ENCODE results near the gene TJAP1.
"Not testable (repeated sequence)": the region's sequence is repeated elsewhere in the genome, so short reads cannot be mapped to it uniquely, and the experiment has no call there.

TJAP1 gene

DNA sequence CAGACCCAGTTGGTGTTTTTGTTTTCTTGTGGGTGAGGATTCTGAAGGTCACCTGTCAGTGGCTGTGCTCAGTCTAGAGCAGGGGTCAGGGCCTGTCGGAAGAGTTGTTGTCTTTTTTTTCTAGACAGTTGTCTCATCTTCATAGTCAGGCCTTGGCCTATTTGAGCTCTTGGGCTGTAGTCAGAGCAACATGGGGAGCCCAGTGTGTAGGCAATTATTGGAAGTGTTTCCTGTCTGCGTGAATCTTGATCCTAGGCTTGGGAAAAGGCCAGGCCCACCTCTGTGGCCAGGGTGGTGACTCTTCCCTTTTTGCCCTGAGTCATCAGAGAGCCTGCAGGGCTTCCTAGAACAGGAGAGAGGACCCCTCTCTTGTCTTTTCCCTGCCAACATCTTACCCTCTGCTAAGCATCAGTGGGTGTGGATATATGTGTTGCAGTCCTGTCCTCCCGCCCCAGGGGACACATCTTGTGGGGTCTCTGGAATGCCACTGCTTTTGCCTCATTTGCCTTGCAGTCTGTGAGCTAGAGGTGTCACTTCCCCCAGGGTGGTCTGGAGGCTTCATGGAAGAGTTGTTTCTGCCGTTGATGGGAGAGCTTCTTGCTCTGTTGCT, 11.4 kb downstream of the TJAP1 start:
- FAIRE-seq, result no peak

DNA sequence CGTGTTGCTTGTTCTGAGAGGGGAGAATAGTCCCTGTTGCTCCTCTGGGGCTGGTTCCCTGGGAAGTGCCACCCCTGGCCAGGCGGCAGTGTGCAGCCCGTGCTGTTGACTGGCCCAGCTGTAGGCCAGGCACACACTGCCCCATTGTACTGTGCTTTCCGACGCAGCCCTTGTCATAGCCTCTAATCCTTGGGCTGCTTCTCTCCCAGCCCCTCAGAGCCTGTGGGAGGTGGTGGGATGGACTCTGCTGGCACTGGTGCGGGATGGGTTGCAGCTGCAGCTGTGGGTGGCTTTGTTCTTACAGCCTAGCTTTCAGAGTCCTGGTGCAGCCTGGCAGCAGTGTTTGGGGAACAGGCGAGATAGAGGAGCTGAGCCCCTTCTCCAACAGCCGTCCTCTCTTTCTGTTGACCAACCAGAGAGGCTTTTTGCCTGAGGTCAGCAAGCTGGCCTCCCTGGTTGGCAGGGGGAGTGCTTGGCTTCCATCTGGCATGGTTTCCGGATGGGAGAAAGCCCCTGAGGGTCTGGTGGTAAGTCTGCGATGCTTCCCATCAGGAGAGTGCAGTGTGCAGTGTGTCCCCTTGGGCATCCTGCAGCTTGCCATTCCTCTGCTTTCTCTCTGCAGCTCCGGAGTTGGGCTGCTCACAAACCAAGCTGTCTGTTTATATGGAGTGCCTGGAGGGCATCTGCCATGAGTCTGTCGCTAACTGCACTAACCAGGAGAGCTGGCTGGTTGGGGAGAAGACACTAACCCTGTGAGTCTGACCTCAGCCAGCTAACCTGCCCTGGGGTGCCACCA, 12.1 kb downstream of the TJAP1 start:
- FAIRE-seq, result no peak

DNA sequence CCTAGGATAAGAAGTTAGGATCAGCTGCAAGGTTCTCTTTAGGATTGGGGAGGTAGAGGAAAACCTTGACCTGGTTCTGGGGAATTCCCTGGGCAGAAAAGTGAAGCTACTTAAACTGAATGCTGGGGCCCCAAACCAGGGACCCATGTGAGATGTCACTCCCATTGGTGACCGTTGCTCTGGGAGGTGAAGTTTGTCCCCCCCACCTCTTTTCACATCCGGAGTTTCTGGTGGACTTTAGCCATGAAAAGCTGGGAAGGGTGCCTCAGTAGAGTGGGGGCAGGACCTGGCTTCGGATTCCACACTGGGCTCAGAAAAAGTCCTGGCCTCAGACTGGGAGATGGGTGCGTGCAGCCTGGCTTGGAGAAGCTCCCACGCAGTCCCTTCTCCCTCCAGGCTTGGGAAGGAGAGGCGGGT, 13.2 kb downstream of the TJAP1 start:
- no peak for FAIRE-seq

DNA sequence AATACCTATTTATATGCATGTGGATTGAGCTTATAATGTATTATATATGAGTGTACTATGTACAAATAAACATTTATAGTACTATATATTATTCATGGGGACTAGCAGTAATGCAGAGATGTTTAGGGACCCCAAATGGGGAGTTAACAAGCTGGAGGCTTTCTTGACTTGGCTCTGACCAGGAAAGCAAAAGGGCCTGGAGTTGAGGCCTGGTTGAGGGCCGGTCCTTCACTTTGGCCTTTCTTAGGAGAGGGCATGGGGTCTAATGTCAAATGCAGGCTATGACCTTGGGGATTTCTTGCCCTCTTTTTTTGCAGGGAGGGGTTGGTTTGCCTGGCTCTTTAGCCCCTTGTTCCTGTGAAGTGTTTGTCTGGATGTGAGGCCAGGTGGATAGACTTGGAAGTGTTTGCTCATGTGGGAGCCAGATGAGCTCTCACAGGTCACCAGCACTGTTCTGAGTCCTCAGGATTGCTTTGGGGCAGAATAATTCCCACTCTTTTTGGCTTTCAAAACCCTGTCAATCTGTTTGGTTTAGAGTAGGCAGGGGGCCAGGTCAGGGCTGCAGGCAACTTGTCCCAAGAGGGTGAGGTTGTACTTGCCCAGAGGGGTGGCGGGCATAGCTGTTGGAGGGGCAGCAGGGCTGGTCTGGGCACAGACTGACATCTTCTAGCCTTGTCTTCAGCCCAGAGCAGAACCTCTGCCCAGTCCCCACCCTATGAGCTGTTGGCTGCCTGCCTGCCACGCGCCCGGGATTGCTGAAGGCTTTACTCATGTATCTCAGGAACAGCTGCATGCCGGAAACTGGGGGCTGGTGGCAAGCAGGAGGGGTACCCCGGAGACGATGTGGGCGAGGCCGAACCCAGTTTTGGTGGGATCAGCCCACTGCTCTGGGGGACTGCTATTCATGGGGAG, 14.6 kb downstream of the TJAP1 start:
- FAIRE-seq, result no peak

- FAIRE-seq, result no peak
Measured at GRCh38 chr6:43492673-43493072, 15.3 kb downstream of the TJAP1 start.

DNA sequence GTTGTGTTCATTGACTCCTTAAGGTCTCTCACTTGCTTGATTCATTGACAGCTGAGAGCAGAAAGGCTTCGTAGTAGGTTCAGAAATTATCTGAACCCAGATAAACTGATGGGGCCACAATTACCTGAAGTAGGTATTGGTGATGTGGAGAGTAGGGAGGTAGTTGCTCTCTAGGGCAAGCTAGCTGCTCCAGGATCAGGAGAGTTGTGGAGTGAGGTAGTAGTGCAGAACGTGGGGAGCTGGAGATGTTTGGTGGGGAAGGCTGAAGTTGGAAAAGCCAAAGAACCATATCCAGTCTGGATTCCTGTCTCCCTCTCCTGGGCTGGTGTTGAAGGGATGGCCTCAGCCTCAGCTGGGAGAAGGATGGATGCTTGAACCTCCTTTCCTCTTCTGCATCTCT, 15.9 kb downstream of the TJAP1 start:
- FAIRE-seq, result no peak

DNA sequence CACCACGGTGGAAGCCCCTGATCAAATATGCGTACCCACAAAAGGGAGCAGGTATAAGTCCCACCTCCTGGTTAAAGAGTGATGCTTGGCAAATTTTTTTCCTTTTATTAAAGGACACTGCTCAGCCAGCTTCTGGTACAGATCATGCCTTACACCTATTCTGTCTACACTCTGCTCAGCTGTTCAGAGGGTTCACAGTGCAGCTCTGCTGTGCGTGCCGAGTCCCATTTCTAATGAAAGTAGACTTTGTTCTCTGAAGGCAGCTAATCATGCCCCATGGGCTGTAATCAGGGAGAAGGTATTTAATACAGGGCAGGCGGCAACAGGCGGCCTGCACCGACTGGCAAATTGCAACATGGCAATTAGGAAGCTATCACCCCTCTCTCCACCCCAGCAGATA, 16.5 kb downstream of the TJAP1 start:
- no peak for FAIRE-seq

DNA sequence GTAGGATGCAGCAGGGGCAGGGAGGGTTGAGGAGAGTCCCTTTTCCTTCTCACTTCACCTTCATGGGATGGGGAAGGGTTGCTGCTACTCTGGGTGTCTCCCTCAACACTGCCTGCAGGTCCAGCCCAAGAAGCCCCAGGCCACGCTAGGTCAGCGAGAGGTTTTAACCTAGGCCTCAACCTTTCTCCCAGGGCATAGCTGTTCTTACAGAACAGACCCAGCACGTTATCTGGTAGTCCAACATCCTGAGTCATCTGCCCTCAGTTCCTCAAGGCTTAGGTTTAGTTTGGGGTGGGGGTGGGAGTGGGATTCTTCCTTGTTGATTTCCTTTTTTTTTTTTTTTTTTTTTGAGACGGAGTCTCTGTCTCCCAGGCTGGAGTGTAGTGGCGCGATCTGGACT, 17.0 kb downstream of the TJAP1 start:
- no peak for FAIRE-seq

- FAIRE-seq, result no peak
Measured at GRCh38 chr6:43494766-43495165, 17.4 kb downstream of the TJAP1 start.

DNA sequence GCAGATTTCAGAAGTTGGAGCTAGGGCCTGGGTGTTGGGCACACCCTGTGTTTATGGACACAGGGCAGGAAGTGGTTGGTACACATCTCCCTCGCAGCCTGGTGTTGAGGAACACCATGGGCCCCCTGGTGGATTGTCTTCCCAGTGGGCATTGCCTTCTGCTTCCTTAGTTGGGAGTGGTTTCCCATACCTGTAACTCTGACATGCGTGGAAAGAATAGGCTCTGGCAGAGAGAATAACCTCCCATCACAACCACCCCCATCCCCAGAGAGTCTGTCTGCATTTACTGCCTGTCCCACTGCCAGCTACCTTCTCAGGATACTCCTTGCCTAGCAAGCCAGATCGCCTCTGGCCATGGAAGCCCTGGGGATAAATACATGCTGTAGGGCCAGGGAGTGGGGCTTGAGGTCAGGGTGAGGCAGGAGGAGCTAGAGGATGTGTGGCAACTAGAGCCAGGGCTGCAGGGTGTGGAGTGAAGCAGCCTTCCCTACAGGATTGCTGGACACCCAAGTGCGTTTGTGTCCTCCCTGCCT, 18.1 kb downstream of the TJAP1 start:
- no peak for FAIRE-seq

- FAIRE-seq, result no peak
Measured at GRCh38 chr6:43496370-43497128, 19.2 kb downstream of the TJAP1 start.

DNA sequence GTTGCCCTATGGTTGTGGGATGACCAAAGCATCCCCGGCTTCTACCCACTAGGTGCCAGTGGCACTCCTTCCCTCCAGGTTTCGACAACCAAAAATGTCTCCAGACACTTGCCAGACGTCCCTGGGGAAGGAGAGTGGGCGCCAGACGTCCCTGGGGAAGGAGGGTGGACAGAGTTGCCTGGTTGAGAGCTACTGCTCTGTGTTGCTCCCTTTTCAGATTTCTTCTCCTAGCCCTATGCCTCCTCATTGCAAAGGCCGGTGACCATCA, 19.7 kb downstream of the TJAP1 start:
- FAIRE-seq, result no peak

- no peak for FAIRE-seq
Measured at GRCh38 chr6:43497689-43498088, 20.3 kb downstream of the TJAP1 start.

GRCh38 chr6:43498291-43498690, 20.9 kb downstream of the TJAP1 start:
- not testable (repeated sequence) for FAIRE-seq

DNA sequence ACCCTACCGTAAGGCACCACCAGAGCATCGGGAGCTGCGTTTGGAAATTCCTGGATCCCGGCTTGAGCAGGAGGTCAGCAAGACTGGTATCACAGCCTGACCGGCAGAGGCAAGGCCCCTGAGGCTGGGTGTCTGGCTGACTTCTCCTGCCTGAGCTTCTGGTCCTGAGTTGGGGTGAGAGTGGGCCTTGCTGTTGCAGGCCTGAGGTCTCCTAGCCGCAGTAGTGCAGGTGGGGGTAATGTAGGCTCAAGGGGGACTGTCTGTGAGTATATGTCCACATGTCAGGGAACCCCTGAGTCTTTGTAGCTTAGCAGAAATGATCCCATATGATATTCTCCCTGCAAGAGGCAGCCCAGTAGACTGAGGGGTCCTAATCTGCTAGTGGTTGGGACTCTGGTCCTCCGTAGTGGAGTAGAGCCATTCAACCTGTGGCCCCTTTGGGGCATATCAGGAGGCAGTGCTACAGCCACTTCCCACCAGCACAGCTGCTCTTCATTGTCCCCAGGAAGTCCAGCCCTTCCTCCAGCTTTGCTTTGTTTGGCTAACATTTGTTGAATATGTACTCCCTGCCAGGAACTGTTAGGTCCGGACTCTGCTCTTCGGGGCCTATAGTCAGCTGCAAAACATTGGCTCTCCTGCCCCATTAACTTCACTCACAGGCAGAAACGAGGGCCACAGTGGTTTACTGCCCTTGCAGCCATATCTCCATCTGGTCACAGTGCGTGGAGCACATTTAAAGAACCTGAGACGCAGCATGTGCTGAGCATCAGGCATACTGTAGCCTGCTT, 21.9 kb downstream of the TJAP1 start:
- no peak for FAIRE-seq

DNA sequence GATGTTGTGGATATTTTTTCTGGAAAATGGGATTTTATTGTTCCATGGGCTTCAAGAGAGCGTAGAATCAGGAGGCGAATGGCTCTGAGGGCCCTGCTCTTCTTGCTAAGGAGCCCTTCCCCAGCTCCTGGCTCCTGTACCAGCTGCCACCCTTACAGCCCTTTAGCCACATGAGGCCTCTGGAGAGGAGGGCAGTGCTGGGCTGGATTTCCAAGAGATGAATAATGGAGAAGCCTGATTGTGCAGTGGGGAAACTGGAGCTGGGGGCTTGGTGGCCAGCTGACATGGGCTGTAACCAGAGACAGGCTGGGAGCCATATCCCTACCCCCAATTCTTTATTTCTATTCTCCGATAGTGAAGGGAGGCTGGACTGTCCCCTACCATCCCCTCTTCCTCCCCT, 23.6 kb downstream of the TJAP1 start:
- no peak for FAIRE-seq

- FAIRE-seq, result no peak
Measured at GRCh38 chr6:43502666-43503065, 25.3 kb downstream of the TJAP1 start.

GRCh38 chr6:43503443-43503842, 26.1 kb downstream of the TJAP1 start:
- no peak for FAIRE-seq

GRCh38 chr6:43504756-43505593, 27.6 kb downstream of the TJAP1 start:
- FAIRE-seq, result no peak

DNA sequence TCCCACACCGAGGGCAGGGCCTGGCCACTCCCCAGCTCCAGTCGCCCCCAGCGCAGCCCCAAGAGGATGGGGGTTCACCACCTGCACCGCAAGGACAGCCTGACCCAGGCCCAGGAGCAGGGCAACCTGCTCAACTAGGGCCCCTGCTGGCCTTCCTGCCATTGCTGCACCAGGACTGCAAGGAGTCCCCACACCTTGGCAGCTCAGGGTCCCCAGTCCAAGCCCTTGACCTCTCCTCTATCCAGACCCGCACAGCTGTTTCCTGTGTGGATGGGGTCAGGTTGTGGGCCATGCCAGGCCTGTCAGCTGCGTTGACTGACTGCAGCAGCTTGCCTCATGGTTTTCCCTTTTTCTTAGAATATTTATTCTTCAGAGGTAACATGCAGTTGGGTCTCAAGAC, 28.3 kb downstream of the TJAP1 start:
- FAIRE-seq, result no peak

DNA sequence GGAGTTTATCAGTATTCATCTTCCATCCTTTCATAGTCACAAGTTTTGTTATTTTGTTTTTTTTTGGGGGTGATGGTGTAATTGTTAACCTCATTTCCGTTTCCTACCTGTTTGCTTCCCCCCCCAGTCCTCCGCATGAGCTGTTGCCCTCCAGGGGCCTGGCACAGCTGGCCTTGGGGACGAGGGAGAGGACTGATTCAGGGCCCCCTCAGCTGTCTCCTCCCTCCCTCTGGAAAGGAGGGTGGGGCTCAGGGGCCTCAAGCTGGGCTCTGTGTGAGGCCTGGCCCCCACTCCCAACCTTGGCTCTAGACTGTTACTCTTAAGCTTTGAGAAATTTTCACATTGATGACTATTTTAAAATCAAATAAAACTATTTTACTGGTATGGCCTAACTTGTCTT, 28.8 kb downstream of the TJAP1 start:
- FAIRE-seq, result no peak
